22Rv1 (cell line): ENCODE data around the gene ABHD12.

ENCODE experiments used
- H3K27ac ChIP-seq: fragments of 450-650 bp; 2 replicates; pipeline ENCODE4 v1.5.1; 2017
- ZFX ChIP-seq: fragments of 450-650 bp; IDR thresholded peaks from 2 replicates; pipeline ENCODE4 v1.6.1; 2017; ENCODE audit warnings: antibody characterized with exemption, borderline replicate concordance
- TF ChIP-seq, protein P1 (sequence below): fragments of 450-650 bp; IDR thresholded peaks from 2 replicates; pipeline ENCODE4 v1.5.1; 2017; ENCODE audit warnings: mild to moderate bottlenecking

The ABHD12 gene

DNA sequence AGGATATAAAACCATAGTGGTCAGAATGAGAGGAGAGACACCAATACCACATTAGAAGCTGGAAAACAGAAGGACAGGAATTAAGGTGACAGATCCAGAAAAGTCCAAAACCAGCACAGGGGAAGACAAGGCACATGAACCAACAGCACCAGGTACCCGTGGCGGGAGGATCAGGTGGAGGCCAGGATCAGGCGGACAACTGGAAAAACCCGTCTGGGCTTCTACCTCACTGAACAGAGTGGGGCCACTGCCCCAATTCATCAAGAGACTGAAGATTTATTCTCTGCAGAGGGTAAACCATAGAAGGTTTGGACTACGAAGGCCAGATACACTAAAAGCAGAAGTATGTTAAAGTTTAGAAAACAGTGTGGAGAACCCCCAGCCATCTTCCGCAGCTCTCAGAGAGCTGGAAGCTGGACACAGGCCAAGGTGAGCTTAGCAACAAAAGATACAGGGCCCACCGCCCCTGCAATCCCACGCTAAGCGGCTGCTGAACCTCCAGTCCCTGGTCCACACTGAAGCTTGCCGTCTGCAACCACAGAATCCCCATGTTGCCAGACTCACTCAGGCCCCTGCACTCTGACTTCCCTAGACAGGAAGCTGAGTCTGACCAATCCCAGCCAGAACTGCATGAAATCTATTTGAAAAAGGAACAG, 29.9 kb downstream of the ABHD12 start:
- TF ChIP-seq, protein P1, sequence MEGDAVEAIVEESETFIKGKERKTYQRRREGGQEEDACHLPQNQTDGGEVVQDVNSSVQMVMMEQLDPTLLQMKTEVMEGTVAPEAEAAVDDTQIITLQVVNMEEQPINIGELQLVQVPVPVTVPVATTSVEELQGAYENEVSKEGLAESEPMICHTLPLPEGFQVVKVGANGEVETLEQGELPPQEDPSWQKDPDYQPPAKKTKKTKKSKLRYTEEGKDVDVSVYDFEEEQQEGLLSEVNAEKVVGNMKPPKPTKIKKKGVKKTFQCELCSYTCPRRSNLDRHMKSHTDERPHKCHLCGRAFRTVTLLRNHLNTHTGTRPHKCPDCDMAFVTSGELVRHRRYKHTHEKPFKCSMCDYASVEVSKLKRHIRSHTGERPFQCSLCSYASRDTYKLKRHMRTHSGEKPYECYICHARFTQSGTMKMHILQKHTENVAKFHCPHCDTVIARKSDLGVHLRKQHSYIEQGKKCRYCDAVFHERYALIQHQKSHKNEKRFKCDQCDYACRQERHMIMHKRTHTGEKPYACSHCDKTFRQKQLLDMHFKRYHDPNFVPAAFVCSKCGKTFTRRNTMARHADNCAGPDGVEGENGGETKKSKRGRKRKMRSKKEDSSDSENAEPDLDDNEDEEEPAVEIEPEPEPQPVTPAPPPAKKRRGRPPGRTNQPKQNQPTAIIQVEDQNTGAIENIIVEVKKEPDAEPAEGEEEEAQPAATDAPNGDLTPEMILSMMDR = no peak
- no peak for TF ChIP-seq ZFX
- no peak overlapping the region for H3K27ac ChIP-seq

DNA sequence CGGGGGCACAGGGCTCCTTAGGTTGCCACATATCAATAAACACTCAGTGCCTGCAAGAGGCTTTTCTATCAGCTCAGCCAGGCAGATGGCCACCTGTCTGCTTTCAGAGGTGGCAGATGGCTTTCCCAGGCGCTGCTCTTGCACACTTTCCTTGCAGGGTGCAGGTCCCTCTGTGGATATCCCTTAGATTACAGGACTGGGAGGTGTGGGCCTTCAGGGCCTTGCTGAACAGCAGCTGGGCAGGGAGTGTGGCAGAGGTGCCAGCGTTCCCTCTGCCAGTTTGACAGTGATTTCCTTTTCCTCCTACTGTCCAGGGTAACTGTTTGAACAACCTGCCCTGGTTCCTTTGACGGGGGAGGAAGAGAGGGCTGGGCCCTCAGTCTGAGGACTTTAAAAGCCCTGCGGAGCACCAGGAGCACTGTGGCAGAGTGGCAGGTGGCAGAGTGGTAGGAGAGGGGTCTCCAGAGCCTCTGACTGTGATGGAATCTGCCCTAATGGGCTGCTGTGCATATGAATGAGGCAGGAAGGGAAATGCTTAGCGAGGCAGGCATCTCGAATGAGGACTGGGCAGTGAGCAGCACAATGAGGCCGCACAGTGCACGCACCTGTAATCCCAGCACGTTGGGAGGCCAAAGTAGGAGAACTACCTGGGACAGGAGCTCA, 34.2 kb downstream of the ABHD12 start:
- no peak for TF ChIP-seq ZFX
- TF ChIP-seq, protein P1 = no peak
- H3K27ac ChIP-seq = no peak overlapping the region

DNA sequence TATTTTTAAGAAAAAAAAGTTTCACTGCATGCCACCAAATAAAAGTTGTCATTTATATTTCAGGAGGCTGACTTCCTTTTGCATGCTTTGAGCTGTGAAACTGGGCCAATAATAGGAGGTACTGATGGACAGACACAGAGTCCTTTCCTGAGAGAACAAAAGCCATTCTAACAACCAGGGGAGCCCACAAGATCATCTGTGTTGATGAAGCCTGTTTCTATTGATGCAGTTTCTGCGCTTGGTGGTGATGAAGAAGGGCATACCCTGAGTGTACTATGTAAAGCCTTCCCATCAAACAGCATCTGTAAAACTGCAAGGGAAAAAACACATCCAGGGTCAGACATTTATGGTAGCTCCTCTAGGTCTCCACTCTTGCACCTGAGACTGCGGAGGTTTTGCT, 34.8 kb downstream of the ABHD12 start:
- TF ChIP-seq, protein P1 = no peak
- no peak for TF ChIP-seq ZFX
- H3K27ac ChIP-seq = no peak overlapping the region

DNA sequence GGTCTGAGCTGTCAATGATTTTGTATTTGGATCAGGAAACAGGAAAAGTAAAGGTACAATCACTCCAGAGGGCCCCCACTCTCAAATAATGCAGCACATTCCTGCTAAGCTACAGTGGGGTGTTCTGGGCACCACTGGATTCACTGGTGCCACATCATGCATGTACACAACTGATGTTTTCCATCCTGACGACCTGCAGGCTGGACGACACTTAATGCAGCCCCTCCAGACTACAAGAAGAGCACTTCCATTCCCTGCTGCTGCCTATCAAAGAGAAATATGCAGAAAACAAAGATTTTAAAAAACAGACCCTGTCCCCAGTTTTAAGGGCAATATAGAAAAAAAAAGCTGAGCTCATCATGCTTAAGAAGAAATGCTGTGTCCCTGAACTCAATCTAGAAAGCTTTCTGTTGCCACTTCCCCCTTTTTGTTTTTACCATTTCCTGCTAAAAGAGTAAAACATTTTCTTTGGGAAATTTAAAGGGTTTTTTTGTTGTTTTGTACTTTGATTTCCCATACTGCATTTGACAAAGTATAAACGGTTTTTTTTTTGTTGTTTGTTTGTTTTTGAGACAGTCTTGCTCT, 35.5 kb downstream of the ABHD12 start:
- H3K27ac ChIP-seq = no peak overlapping the region
- TF ChIP-seq, protein P1 = no peak
- TF ChIP-seq ZFX = no peak

DNA sequence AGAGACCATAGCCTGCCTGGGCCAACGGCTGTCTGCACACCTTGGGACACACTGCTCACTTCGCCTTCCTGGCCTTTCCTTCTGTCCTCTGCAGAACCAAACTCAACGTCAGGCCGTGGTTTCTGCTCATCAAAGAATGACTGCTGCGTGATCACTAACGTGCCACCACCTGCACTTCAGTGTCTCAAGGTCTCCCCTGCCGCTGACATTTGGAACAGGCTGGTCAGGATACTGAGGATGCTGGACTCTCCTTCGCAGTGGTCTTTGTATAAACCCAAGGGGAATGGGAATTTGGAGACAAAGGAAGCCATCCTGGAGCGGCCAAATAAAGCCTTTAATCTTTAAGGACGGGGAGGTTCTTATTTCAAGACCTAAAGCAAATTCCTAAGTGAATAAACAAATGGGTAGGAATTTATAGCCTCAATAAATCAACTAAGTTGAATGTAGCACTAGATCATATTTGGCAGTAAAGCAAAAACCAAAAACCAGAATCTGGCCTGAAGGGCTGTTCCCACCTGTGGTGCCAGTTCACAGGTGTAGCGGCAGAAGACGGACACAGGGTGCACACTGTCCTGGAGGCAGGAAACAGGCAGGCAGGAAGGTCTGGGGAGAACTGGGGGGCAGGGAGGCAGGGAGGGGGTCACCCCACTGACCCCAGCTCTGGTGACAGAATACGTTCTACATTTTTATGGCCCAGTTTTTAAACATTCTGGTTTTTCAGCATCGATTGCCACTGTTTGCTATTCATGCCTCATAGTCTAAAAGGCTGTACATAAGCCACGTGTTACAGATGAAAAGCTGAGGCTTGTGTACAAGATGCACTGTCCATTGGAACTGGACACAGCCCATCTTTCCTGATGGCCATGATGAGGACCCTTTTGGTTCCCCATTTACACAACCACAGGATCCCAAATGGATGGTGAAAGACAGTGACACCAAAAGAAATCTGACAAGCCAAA, 36.6 kb downstream of the ABHD12 start:
- TF ChIP-seq, protein P1 = no peak
- TF ChIP-seq ZFX = no peak
- H3K27ac ChIP-seq = no peak overlapping the region

DNA sequence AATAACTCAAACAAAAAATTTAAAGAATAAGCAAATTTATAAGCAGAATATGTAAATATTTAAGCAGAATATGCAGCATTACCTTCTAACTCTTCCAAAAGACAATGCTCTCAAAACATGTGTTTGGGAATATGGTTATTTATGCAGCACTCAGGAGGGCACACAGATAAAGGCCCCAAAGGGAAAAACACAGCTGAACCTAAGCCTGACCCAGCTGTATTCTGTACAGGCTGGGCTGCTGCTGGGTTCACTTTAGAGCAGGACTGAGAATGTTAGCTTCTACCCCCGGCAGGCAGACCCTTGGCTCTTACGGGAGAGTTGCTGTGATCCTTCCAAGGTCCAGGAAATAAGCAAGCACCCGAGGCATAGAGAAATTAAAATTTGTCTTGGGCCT, 37.3 kb downstream of the ABHD12 start:
- H3K27ac ChIP-seq = no peak overlapping the region
- TF ChIP-seq, protein P1 = no peak
- TF ChIP-seq ZFX = no peak
